DMS153 treated with DMSO at 0.1 percent for 48 hours (cell line): Measurements from ENCODE around the gene MRPS10.
"Not testable (repeated sequence)": the region's sequence is repeated elsewhere in the genome, so short reads cannot be mapped to it uniquely, and the experiment has no call there.

Source experiments
- DNase-seq: peaks from one replicate; lab custom pipeline; 2025; ENCODE audit not compliant: unreplicated experiment; lab: John Stamatoyannopoulos, UW

The MRPS10 gene

GRCh38 chr6:42211726-42212125 is 5.9 kb downstream of the MRPS10 start:
- no peak for DNase-seq

DNA sequence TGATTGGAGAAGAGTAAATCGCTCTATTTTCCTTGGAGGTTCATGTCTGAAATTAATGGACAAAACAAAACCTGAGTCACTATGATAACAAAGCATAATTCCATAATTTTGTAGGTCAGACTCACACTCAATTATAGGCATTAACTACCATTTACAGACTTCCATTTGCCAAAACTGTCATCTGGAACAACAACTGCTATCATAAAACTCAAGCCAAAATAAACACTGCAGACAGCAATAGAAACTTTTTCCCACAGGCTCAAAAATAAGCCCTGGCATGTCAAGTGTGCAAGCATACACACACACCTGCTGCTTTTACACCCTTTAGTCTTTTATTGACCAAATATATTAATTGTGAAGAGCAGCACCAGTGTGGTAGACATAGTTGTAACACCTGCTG is 7.1 kb downstream of the MRPS10 start:
- peak; percentile 75 for DNase-seq

- DNase-seq, result not testable (repeated sequence)
These were observed 10.1 kb downstream of the MRPS10 start for GRCh38 chr6:42207559-42207958.

- no peak for DNase-seq
These were observed 12.8 kb downstream of the MRPS10 start for GRCh38 chr6:42204768-42205282.

- DNase-seq, result no peak
These were observed 14.5 kb downstream of the MRPS10 start for GRCh38 chr6:42203183-42203582.

- DNase-seq, result not testable (repeated sequence)
These were observed 15.3 kb downstream of the MRPS10 start for GRCh38 chr6:42202131-42202915.

DNA sequence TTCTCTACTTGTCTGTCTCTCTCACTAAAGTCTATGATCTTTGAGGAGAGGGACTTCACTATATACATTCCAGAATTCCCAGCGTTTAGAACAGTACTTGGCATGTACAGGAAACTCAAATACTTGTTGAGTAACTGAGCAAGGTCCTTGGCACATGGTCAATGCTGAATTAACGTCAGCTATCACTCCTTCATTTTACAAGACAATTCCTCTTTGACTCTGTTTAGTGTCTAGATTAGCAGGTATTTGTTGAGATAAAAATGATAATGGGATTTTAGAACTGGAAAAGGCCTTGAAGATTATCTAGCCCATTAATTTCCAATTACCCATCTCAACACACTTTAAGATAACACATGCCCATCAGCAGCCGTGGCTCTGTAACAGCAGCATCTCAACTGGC is 16.3 kb downstream of the MRPS10 start:
- no peak for DNase-seq

DNA sequence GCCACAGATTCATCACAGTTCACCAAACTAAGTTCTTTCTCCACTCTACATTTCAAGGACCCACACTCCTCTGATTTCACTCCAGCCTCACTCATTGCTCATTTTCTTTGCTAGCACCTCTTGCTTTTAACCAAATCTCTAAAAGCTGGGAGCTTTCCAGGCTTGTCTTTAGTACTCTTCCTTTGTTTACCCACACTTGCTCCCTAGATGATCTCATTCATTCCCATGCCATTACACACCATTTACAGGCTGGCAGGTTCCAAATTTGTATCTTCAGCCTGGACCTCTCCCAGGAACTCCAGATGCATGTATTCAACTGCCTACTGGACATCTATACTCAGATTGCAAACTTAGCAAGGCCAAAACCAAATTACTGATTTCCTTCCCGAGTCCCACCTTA is 17.6 kb downstream of the MRPS10 start:
- no peak for DNase-seq

DNA sequence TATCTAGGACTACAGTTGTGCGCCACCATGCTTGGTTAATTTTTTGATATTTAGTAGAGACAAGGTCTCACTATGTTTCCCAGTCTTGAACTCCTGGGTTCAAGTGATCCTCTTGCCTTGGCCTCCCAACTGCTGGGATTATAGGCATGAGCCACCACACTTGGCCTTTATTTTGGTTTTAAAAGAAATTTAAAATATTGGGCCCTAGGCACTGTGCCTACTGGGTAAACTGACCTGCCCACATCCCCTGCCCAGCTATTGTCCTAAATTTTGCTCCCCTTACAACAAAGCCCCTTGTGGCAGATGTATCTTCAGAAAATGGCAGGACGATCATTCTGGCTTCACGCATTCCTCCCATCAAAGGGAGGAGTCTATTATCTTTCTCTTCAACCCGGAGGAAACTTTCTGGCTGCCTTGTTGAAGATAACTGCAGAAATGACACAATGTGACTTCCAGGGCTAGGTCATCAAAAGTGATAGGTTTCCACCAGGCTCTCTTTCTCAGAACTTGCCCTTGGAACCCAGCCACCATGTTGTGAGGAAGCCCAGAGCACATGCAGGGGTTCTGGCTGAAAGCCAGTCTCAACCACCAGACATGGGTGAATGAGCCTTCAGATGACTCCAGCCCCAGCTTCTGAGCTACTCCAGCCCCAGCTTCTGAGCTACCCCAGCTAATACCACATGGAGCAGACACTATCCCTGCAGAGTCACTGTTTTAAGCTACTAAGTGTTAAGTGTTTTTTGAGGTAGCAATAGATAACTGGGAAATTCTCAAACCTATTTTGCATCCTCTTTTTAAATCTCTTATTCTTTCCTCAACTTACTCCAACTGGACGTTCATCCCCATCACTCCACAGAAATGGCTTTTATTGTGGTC is 18.3 kb downstream of the MRPS10 start:
- DNase-seq, result no peak

DNA sequence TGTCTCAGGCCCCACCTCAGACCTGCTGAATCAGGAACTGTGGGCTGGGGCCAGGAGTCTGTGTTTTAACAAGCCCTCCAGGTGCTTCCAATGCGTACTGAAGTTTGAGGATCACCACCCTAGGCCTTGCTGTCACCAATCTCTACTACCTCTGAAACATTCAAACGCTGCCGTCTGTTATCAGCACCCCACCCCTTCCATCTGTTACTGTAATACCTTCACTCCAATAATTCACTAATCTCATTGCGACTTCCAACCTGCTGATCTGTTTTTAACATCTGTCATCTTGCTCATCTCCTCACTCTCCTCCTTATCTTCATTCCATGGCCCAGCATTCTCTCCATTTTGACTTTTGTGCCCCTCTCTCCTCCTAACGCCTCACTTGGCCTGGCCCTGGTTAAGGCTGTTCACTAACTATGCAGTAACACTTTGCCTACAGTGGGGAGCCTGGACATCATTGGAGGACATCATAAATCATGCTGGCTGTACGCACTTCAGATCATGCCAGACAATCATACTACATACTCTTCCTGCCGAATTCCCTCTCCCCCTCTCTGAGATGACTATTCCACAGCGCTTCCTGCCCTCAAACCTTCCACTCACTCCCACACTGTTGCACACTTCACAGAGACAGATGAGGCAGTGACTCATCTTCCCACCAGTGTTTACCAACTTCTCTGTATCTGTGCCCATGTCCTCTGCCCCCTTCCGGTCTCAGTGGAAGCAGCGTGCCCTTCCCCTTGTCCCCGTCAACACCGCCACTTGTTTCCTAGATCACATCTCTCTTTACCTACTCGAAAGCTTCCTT is 19.9 kb downstream of the MRPS10 start:
- peak; percentile 32 for DNase-seq

DNA sequence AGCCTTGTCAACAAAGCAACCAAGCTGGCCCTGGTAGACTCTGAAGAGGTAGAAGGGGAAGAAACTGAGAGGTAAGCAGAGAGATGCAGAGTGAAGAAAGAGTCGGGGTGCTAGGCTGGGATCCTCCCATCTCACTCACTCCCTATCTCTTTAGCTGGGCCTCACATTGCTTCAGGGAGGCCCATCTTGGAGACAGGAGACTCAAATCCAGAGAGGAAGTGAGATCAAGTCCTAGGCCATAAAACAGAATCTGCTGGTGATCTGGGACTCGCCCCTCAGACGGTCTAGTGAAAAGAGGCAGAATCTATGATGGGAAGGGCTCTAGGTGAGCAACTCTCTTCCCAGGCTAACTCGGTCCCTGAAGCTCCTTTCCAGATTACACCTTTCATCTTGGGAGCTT is 22.2 kb downstream of the MRPS10 start:
- DNase-seq, result no peak

DNA sequence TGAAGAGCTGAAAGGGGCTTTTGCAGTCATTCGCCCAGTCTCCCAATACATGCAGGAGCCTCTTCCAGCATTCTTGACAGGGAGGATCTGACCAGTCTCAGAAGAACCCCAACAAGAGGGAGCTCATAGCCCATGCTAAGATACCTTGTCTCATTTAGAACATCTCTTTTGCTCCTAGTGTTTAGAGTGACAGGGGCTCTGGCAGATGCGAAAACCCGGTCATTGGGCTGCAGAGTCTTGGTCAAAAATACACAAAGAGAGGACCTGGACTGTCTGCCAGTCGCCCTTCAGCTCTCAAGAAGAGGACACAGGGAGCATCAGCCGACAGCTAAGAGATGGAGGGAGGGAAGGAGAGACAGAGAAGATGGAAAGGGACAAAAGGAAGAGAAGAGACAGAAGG is 23.6 kb downstream of the MRPS10 start:
- no peak for DNase-seq

GRCh38 chr6:42193491-42193894 is 24.2 kb downstream of the MRPS10 start:
- DNase-seq, result no peak

DNA sequence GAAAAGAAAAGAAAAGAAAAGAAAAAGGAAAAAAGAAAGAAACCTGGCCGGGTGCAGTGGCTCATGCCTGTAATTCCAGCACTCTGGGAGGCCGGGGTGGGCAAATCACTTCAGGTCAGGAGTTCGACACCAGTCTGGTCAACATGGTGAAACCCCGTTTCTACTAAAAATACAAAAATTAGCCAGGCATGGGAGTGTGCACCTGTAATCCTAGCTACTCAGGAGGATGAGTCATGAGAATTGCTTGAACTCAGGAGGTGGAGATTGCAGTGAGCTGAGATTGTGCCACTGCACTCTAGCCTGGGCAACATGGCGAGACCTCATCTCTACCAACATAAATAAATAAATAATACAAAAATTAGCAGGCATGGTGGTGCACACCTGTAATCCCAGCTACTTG is 25.3 kb downstream of the MRPS10 start:
- not testable (repeated sequence) for DNase-seq

GRCh38 chr6:42190554-42191183 is 27.0 kb downstream of the MRPS10 start:
- no peak for DNase-seq

- DNase-seq, result no peak
These were observed 29.3 kb downstream of the MRPS10 start for GRCh38 chr6:42188406-42188805.

DNA sequence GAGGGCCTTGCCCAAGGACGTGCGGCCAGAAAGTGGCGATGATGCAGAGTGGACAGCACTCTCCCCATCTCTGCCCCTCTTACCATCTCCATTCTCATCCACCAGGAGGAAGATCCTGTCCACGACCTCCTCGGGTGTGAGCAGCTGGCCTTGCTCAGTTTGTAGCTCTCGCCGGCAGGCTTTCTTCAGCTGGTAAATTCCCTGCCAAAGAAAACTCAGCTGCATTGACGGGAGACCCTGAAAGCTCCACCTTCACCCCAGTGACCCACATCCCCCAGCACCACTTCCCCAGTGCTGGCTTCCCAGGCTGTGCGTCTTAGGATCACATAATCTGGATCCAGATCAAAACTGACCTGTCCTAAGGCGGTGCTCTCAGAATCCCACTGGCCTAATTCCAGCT is 32.1 kb downstream of the MRPS10 start:
- DNase-seq, result no peak

GRCh38 chr6:42184475-42184874 is 33.2 kb downstream of the MRPS10 start:
- no peak for DNase-seq

DNA sequence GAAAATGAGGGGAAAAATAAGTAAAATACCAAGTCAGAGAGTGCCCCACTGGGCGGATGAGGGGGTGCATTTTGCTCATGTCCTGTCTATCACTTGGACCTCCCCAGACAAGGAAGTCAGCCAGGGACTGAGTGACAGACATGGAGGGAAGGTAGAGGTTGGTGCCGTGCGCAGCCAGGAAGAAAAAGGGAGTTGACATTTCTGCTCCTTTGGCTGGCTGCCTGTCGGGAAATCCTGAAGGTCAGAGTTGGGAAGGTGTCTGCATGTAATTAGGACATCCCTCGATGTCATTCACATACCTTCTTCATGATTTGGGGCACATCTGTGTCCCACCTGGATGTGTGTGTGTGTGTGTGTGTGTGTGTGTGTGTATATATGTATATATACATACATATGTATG is 35.6 kb downstream of the MRPS10 start:
- no peak for DNase-seq

DNA sequence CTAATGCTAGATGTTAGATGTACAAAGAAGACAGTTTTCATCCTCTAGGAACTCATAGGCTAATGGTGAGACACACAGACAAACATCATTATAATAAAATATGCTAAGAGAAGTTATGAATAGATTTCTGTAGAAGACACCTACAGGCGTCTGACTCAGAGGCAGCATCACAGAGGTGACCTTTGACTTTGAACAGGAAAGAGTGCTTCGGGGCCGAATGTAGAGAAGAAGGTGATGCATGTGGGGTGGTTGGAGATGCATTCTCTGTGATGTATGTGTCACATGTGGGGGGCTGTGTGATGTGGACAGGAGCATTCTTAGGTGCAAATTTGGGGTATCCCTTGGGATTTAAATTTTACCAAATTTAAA is 37.7 kb downstream of the MRPS10 start:
- DNase-seq, result no peak
